HG03066 (cell line): ENCODE data around the gene CDK19.

ENCODE experiments used
- ATAC-seq: cut with Tn5 transposase; IDR thresholded peaks from one replicate; pipeline ENCODE4 v1.9.1; 2021; ENCODE audit warnings: low read depth; ENCODE audit not compliant: unreplicated experiment

The CDK19 gene

GRCh38 chr6:110671447-110671846 is 143.8 kb downstream of the CDK19 start:
- ATAC-seq: no peak

- no peak for ATAC-seq
Observed at GRCh38 chr6:110665600-110665999, 149.7 kb downstream of the CDK19 start.

- peak; percentile 78 for ATAC-seq
Observed at GRCh38 chr6:110664933-110665332, 150.3 kb downstream of the CDK19 start.

GRCh38 chr6:110662490-110663211 is 152.6 kb downstream of the CDK19 start:
- ATAC-seq: no peak

GRCh38 chr6:110661414-110661813 is 153.9 kb downstream of the CDK19 start:
- no peak for ATAC-seq

GRCh38 chr6:110660066-110660655 is 155.1 kb downstream of the CDK19 start:
- no peak for ATAC-seq

GRCh38 chr6:110658631-110659211 is 156.5 kb downstream of the CDK19 start:
- no peak for ATAC-seq

GRCh38 chr6:110656492-110656891 is 158.8 kb downstream of the CDK19 start:
- ATAC-seq: no peak

GRCh38 chr6:110655821-110656220 is 159.4 kb downstream of the CDK19 start:
- no peak for ATAC-seq

- no peak for ATAC-seq
Observed at GRCh38 chr6:110654096-110654820, 161.0 kb downstream of the CDK19 start.

GRCh38 chr6:110653381-110653780 is 161.9 kb downstream of the CDK19 start:
- ATAC-seq: no peak

GRCh38 chr6:110652520-110652919 is 162.7 kb downstream of the CDK19 start:
- ATAC-seq: no peak

GRCh38 chr6:110650755-110651154 is 164.5 kb downstream of the CDK19 start:
- no peak for ATAC-seq

- no peak for ATAC-seq
Observed at GRCh38 chr6:110649704-110650103, 165.6 kb downstream of the CDK19 start.

- ATAC-seq: no peak
Observed at GRCh38 chr6:110646951-110647910, 168.0 kb downstream of the CDK19 start.

GRCh38 chr6:110646419-110646698 is 168.9 kb downstream of the CDK19 start:
- no peak for ATAC-seq

GRCh38 chr6:110645685-110646418 is 169.4 kb downstream of the CDK19 start:
- no peak for ATAC-seq

- ATAC-seq: no peak
Observed at GRCh38 chr6:110643175-110643574, 172.1 kb downstream of the CDK19 start.

- no peak for ATAC-seq
Observed at GRCh38 chr6:110642711-110643110, 172.6 kb downstream of the CDK19 start.

GRCh38 chr6:110636781-110637180 is 178.5 kb downstream of the CDK19 start:
- ATAC-seq: no peak
